ENCODE results near the gene STRN.
"Not testable (repeated sequence)": the region's sequence is repeated elsewhere in the genome, so short reads cannot be mapped to it uniquely, and the experiment has no call there.

Gene STRN

DNA sequence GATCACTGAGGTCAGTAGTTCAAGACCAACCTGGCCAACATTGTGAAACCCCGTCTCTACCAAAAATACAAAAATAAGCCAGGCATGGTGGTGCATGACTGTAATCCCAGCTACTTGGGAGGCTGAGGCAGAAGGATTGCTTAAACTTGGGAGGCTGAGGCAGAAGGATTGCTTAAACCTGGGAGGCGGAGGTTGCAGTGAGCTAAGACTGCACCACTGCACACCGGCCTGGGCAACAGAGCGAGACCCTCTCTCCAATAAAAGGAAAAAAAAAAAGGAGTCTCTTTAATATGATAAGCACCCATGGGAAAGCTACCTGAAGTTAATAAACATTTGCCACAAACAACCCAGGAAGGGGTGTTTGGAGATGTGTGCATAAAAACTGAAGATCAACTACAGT is 2.6 kb downstream of the STRN start:
- no peak for DNase-seq (ENCODE audit: low read depth)

- no peak for DNase-seq (ENCODE audit: low read depth)
These were observed 3.2 kb downstream of the STRN start for GRCh38 chr2:36963106-36963505.

DNA sequence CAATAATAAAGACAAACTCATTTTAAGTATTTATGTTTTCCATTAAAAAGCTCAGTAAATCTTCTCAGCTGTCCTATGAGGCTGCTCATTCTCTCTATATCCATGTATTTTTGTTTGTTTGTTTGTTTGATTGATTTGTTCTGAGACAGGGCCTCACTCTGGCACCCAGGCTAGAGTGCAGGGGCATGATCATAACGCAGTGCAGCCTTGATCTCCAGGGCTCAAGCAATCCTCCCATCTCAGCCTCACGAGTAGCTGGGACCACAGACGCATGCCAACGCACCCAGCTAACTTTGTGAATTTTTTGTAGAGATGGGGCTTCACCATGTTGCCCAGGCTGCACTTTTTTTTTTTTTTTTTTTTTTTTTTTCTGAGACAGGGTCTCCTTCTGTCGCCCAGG is 5.6 kb downstream of the STRN start:
- no peak for DNase-seq (ENCODE audit: low read depth)

- no peak for DNase-seq (ENCODE audit: low read depth)
These were observed 6.2 kb downstream of the STRN start for GRCh38 chr2:36960005-36960675.

GRCh38 chr2:36954977-36955607 is 11.2 kb downstream of the STRN start:
- DNase-seq (ENCODE audit: low read depth), result no peak

DNA sequence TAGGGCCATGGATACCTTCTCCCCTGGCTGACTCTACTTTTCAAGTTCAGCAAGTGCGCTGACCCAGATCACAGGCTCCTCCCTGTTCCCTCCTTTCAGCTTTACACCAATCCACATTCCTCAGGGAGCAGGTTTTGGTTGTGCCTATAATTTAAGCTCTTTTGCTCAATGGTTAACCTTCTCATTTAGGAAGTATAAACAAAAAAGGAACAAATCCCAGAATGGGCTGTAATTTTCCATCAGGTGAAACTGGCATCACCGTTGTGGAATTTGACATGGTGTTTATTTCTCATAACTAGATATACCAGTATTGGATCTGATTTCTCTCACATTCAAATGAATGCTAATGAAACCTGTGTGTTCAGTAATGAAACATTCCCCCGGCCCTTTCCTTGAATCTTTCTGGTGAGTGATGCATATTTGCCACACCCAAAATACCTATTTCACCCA is 13.6 kb downstream of the STRN start:
- no peak for DNase-seq (ENCODE audit: low read depth)

DNA sequence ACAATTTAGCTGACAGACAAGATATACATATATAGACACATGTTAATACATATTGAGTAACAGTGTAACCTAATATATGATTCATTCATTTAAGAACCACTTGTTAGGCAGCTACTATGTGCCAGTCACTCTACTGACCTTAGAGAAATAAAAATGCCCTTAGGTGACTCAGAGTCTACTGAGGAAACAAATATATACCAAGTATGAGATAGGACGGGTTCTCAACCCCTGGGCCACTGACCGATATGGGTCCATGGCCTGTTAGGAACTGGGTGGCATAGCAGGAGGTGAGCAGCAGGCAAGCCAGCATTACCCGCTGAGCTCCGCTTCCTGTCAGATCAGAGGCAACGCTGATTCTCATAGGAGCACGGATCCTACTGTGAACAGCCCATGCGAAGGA is 14.8 kb downstream of the STRN start:
- no peak for DNase-seq (ENCODE audit: low read depth)

DNA sequence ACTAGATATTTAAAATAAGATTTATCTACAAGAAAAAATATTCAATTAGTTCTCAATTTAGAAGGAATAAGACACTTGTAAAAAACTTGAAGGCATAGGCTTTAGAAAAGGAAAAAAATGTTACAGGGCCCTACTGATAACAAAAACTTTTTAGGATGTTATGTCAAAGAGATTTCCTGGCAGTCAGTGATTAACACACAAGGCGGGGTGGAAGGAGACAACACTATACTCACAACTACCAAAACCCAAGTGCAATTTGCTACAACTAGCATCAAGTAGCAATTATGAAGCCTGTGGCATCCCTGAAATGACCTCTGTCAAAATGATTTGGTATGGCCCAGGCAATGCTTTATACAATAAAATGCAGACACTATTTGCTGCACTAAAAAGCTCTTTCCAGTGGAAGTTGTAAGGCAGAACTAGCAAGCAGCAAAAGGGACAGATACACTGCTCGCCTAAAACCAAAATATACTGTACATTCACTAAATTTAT is 15.3 kb downstream of the STRN start:
- DNase-seq (ENCODE audit: low read depth), result no peak

DNA sequence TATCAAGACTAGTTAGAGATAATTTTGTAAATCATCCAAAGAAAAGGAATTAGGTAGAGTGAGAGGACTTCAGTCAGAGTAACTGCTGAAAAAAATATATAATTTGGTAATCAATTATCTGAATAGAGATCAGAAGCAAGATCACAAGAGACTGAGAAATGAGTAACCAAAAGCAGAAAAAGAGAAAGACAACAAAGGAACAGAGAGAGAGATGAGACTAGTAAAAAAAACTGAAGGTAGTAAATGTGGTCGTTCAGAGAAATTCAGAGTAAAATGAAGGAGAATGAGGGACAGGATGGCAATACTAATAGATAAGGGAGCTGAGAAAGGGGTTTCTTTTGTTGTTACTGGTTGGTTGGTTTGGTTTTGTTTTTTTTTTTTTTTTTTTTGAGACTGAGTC is 16.5 kb downstream of the STRN start:
- DNase-seq (ENCODE audit: low read depth), result no peak

DNA sequence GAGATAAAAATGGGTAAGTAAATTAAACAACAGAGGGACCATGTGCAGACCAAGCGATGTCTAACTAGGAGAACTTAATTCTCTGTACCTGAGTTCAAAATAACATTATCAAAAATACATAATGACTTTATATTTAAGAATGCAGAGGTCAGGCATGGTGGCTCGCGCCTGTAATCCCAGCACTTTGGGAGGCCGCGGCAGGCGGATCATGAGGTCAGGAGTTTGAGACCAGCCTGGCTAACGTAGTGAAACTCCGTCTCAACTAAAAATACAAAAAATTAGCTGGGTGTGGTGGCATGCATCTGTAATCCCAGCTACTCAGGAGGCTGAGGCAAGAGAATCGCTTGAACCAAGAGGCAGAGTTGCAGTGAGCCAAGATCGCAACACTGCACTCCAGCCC is 21.1 kb downstream of the STRN start:
- not testable (repeated sequence) for DNase-seq (ENCODE audit: low read depth)

DNA sequence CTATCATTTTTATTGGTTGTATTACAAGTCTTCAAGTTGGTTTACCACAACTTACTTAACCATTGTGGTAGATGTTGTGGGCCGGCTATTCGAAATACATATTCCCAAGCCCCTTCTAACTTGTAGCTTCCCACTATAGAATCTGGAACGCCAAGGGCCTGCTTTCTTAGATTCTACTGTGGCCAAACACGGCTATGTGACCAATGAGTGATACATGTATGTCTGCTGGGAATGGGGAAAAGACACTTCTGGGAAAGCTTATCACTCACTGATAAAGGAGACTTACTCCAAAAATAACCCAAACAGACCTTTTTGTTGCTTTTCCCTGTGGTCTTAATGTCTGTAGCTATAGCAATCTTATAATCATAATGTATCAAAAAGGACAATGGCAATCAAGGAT is 24.5 kb downstream of the STRN start:
- DNase-seq (ENCODE audit: low read depth), result no peak

GRCh38 chr2:36936526-36936925 is 29.8 kb downstream of the STRN start:
- DNase-seq (ENCODE audit: low read depth), result not testable (repeated sequence)

DNA sequence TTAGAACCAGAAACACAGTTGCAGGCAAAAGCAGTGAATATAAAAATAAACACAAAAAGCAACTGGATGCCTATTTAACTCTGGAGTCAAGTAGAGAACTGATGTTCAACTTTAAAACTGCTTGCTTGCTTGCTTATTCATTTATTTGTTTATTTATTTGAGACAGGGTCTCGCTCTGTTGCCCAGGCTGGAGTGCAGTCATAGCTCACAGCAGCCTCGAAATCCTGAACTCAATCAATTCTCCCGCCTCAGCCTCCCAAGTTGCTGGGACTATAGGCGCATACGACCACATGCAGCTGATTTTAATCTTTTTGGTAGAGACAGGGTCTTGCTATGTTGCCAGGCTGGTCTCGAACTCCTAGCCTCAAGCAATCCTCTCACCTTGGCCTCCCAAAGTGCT is 34.6 kb downstream of the STRN start:
- DNase-seq (ENCODE audit: low read depth), result not testable (repeated sequence)

DNA sequence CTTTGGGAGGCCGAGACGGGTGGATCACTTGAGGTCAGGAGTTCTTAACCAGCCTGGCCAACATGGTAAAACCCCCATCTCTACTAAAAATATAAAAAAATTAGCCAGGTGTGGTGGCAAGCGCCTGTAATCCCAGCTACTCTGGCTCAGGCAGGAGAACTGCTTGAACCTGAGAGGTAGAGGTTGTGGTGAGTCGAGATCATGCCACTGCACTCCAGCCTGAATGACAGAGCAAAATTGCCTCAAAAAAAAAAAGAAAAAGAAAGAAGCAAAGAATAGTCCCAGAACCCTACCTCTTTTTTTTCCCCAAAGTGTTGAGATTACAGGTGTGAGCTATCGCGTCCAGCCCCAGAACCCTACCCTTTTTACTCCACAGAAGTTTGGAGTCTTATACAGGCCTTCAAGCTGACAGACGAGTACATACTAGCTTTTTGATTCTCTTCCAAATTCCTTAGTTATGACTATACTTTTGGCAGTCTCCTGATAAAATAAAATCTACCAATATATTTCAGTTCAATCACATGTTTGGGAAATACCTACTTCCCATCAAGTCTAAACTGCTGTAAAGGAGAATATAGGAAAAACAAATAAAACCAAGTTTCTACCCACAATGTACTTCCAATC is 35.4 kb downstream of the STRN start:
- DNase-seq (ENCODE audit: low read depth), result peak; percentile 19

GRCh38 chr2:36926175-36927132 is 39.9 kb downstream of the STRN start:
- not testable (repeated sequence) for DNase-seq (ENCODE audit: low read depth)

- not testable (repeated sequence) for DNase-seq (ENCODE audit: low read depth)
These were observed 43.7 kb downstream of the STRN start for GRCh38 chr2:36922629-36923028.

- DNase-seq (ENCODE audit: low read depth), result no peak
These were observed 44.4 kb downstream of the STRN start for GRCh38 chr2:36921984-36922383.

- no peak for DNase-seq (ENCODE audit: low read depth)
These were observed 47.1 kb downstream of the STRN start for GRCh38 chr2:36919041-36919837.

DNA sequence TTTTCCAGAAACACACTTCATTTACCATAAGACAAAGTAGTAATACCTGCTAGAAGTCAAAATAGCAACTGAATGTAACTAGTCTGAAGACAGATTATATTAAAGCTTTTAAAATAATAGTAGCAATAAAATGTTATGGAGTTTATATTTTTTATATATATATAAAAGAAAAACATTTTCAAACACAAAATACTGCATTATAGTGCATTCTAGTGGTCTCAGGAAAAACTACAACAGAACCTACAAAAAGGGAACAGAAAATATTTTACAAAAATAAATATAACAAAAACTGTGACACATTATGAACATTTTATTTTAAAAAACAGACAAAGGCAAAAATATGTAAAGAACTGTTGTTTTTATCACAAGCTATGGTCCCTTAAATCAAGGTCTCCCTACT is 48.0 kb downstream of the STRN start:
- DNase-seq (ENCODE audit: low read depth), result no peak

DNA sequence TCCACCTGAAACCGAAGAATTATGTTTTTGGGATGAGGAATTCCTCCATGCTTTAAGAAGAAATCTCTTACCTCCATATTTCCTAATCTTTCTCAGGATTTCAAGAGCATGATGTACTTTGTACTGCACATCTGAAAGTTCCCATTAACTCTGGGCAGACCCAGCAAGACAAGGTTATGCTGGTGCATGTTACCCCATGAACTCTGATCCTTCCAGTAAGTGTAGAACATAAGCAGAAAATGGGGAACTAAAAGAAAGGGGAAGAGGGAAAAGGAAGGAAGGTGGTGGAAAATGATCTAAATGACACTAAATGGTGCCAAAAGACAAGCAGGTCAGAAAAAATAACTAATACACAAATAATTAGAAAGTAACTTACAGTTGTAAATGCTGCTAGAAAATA is 50.7 kb downstream of the STRN start:
- no peak for DNase-seq (ENCODE audit: low read depth)

DNA sequence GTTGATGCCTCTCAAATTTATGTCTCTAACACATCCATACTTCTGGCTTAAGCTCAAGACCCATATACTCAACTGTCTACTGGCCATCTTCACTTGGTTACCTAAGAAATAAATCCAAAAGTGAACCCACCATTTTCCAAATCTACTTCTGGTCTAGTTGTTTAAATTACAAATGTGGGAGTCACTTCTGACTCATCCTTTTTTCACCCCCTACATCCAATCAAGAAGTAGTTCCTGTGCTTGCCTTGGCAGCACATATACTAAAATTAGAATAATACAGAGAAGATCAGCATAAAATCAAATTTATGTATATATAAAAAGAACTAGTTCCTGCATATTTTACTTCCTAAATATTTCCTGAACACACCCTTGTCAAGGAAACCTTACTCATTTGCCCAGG is 53.6 kb downstream of the STRN start:
- no peak for DNase-seq (ENCODE audit: low read depth)

Data from GM04504 (cell line).